GM23338 (cell line): ENCODE measurements around the gene JAKMIP2. TPM values are rescaled to one million over a fixed set of nuclear protein-coding genes. Genes with fewer than 3 reads are reported as not detected.

Experiments used
- ATAC-seq: fragments of 200-7000 bp; cut with Tn5 transposase; 3 replicates; pipeline ENCODE4 v1.9.1; 2020
- DNase-seq: peaks from one replicate; pipeline ENCODE4 v3.0.0-alpha.2; 2015; ENCODE audit warnings: low spot score
- H2AFZ ChIP-seq: fragments of 200-600 bp; sonication (generic); 2 replicates; pipeline ENCODE4 v1.8.0; 2016; ENCODE audit warnings: antibody characterized with exemption, mild to moderate bottlenecking, moderate library complexity
- H3F3A ChIP-seq: fragments of 200-600 bp; sonication (generic); replicated peaks from 2 replicates; pipeline ENCODE4 v1.8.0; 2017; ENCODE audit warnings: antibody characterized with exemption, mixed run types, low read depth
- H3K27ac ChIP-seq: fragments of 200-600 bp; sonication (generic); 2 replicates; pipeline ENCODE4 v1.6.1; 2016; ENCODE audit warnings: low read depth
- H3K27me3 ChIP-seq: fragments of 200-600 bp; sonication (generic); 2 replicates; pipeline ENCODE4 v1.8.0; 2016; ENCODE audit warnings: mild to moderate bottlenecking, mixed run types, moderate library complexity; ENCODE audit not compliant: insufficient read depth
- H3K36me3 ChIP-seq: fragments of 200-600 bp; sonication (generic); 2 replicates; pipeline ENCODE4 v1.8.0; 2016; ENCODE audit warnings: mild to moderate bottlenecking; ENCODE audit not compliant: insufficient read depth
- H3K4me1 ChIP-seq: fragments of 200-600 bp; sonication (generic); 2 replicates; pipeline ENCODE4 v1.8.0; 2016; ENCODE audit warnings: mild to moderate bottlenecking, moderate library complexity; ENCODE audit not compliant: insufficient read depth
- H3K4me2 ChIP-seq: fragments of 200-600 bp; sonication (generic); 2 replicates; pipeline ENCODE4 v1.7.1; 2017; ENCODE audit warnings: mixed run types
- H3K4me3 ChIP-seq: fragments of 200-600 bp; sonication (generic); 2 replicates; pipeline ENCODE4 v1.6.1; 2016; ENCODE audit warnings: mixed run types
- H3K79me2 ChIP-seq: fragments of 200-600 bp; sonication (generic); replicated peaks from 2 replicates; pipeline ENCODE4 v1.8.0; 2017; ENCODE audit warnings: mild to moderate bottlenecking; ENCODE audit not compliant: insufficient read depth
- H3K9me2 ChIP-seq: fragments of 200-600 bp; sonication (generic); 2 replicates; pipeline ENCODE4 v1.8.0; 2017; ENCODE audit not compliant: insufficient read depth
- H4K20me1 ChIP-seq: fragments of 200-600 bp; sonication (generic); replicated peaks from 2 replicates; pipeline ENCODE4 v1.8.0; 2017; ENCODE audit warnings: mild to moderate bottlenecking; ENCODE audit not compliant: insufficient read depth
- H3K27ac Mint-ChIP-seq: 2 replicates; pipeline ENCODE4 v1.8.0; 2020; ENCODE audit warnings: inconsistent platforms, mild to moderate bottlenecking, moderate library complexity, mixed read lengths
- H3K27me3 Mint-ChIP-seq: 3 replicates; pipeline ENCODE4 v1.8.0; 2022; ENCODE audit warnings: low read depth, mild to moderate bottlenecking, moderate library complexity, mixed read lengths, inconsistent platforms; ENCODE audit not compliant: insufficient read depth, poor library complexity
- H3K36me3 Mint-ChIP-seq: 3 replicates; pipeline ENCODE4 v1.8.0; 2021; ENCODE audit warnings: low read depth, mild to moderate bottlenecking, inconsistent platforms, moderate library complexity, mixed read lengths
- H3K4me1 Mint-ChIP-seq: 3 replicates; pipeline ENCODE4 v1.8.0; 2020; ENCODE audit warnings: mild to moderate bottlenecking, inconsistent platforms, mixed read lengths
- H3K4me3 Mint-ChIP-seq: 3 replicates; pipeline ENCODE4 v1.8.0; 2021; ENCODE audit warnings: moderate library complexity, mild to moderate bottlenecking, inconsistent platforms, mixed read lengths
- H3K9me3 Mint-ChIP-seq: 3 replicates; pipeline ENCODE4 v1.8.0; 2020; ENCODE audit warnings: moderate library complexity, mild to moderate bottlenecking, inconsistent platforms, mixed read lengths
- CREB1 ChIP-seq: fragments of 250-450 bp; sonication (Bioruptor Pico); IDR thresholded peaks from 2 replicates; pipeline ENCODE4 v1.5.0; 2020; ENCODE audit warnings: low read depth, mild to moderate bottlenecking, moderate library complexity
- EZH2 ChIP-seq: fragments of 200-600 bp; sonication (generic); IDR thresholded peaks from one replicate; pipeline ENCODE4 v1.8.0; 2017; ENCODE audit warnings: antibody characterized with exemption, mild to moderate bottlenecking, low read depth; ENCODE audit not compliant: unreplicated experiment
- EZH2phosphoT487 ChIP-seq: fragments of 200-600 bp; sonication (generic); IDR thresholded peaks from one replicate; pipeline ENCODE4 v1.8.1; 2018; ENCODE audit warnings: antibody characterized with exemption; ENCODE audit not compliant: unreplicated experiment
- JUNB ChIP-seq: IDR thresholded peaks from one replicate; pipeline ENCODE4 v1.6.1; 2016; ENCODE audit warnings: antibody characterized with exemption; ENCODE audit not compliant: unreplicated experiment
- NANOG ChIP-seq: IDR thresholded peaks from 2 replicates; pipeline ENCODE4 v1.6.1; 2016; ENCODE audit warnings: antibody characterized with exemption, borderline replicate concordance
- POLR2AphosphoS5 ChIP-seq: IDR thresholded peaks from 2 replicates; pipeline ENCODE4 v1.6.1; 2016; ENCODE audit warnings: antibody characterized with exemption, low read depth
- STAT1 ChIP-seq: IDR thresholded peaks from one replicate; pipeline ENCODE4 v1.6.1; 2016; ENCODE audit warnings: antibody characterized with exemption; ENCODE audit not compliant: unreplicated experiment
- ZNF114 ChIP-seq: fragments of 250-450 bp; sonication (Bioruptor Pico); IDR thresholded peaks from 2 replicates; pipeline ENCODE4 v1.5.0; 2020; ENCODE audit warnings: mild to moderate bottlenecking, moderate library complexity
- ZNF331 ChIP-seq: fragments of 250-450 bp; sonication (Bioruptor Pico); IDR thresholded peaks from 2 replicates; pipeline ENCODE4 v1.5.0; 2020; ENCODE audit warnings: low read depth, mild to moderate bottlenecking, moderate library complexity
- polyA plus RNA-seq: library from polyadenylated mRNA; unstranded; fragments of >200 nt; fragmentation: Nextera tagmentation; extraction: Ambion mirVana; gene quantifications from 2 replicates; pipeline ENCODE4 v1.2.1, GENCODE V29; 2016
- total RNA-seq: library from RNA; depleted of rRNA; stranded (reverse); fragments of >200 nt; shearing (Covaris generic); gene quantifications from 2 replicates; pipeline ENCODE4 v1.2.3, GENCODE V29; 2014
- TF ChIP-seq, protein P1 (sequence below), 2 experiments: fragments of 200-600 bp in 1 of 2; sonication (generic) in 1 of 2; conservative IDR thresholded peaks; 2 replicates each; pipeline versions ENCODE4 v1.5.1 to v1.6.1; 2016 to 2017; ENCODE audit warnings: antibody characterized with exemption in 2 of 2, low read depth in 2 of 2, mild to moderate bottlenecking in 2 of 2, moderate library complexity in 1 of 2
- TF ChIP-seq, protein P2 (sequence below): fragments of 250-450 bp; sonication (Bioruptor Pico); IDR thresholded peaks from 2 replicates; pipeline ENCODE4 v1.5.0; 2020; ENCODE audit warnings: mild to moderate bottlenecking, moderate library complexity
- TF ChIP-seq, protein P3 (sequence below): IDR thresholded peaks from 2 replicates; pipeline ENCODE4 v1.6.1; 2016; ENCODE audit warnings: antibody characterized with exemption
- TF ChIP-seq, protein P4 (sequence below): IDR thresholded peaks from one replicate; pipeline ENCODE4 v1.6.1; 2018; ENCODE audit warnings: antibody characterized with exemption; ENCODE audit not compliant: unreplicated experiment

JAKMIP2 gene
- total and polyA plus RNA-seq, 2 experiments from 2014 or later = 20.5 to 27.2 TPM

DNA sequence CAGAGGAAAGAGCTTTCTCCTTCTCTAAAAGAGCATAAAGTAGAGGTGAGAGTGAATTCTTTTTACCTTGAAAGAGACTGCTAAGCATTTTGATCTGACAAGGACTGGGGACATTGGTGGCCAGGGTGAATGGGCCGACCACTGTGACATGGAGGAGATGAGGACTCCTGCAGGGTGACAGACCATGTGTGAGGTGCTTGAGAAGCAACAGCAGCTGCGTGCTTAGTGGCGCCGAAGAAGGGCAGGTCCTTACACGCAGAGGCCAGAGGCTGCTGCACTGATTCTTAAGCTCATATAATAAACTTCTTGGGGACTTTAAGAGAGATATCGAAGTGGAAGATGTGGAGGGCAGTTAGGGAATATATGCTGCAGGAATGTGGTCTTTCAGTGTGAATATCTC lies 8.7 kb upstream of the JAKMIP2 start:
- H3K27ac Mint-ChIP-seq = no peak overlapping the region
- H2AFZ ChIP-seq = peak overlapping the region; percentile 91; the same call in 1 of the 2 replicates
- H3K27me3 Mint-ChIP-seq = no peaks in the 10 kb centered on the region
- no peaks in the 10 kb centered on the region for H3K27me3 ChIP-seq
- H3K9me2 ChIP-seq = no peaks in the 10 kb centered on the region
- no peaks in the 10 kb centered on the region for H3K9me3 Mint-ChIP-seq
- TF ChIP-seq, protein P1, sequence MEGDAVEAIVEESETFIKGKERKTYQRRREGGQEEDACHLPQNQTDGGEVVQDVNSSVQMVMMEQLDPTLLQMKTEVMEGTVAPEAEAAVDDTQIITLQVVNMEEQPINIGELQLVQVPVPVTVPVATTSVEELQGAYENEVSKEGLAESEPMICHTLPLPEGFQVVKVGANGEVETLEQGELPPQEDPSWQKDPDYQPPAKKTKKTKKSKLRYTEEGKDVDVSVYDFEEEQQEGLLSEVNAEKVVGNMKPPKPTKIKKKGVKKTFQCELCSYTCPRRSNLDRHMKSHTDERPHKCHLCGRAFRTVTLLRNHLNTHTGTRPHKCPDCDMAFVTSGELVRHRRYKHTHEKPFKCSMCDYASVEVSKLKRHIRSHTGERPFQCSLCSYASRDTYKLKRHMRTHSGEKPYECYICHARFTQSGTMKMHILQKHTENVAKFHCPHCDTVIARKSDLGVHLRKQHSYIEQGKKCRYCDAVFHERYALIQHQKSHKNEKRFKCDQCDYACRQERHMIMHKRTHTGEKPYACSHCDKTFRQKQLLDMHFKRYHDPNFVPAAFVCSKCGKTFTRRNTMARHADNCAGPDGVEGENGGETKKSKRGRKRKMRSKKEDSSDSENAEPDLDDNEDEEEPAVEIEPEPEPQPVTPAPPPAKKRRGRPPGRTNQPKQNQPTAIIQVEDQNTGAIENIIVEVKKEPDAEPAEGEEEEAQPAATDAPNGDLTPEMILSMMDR (conservative IDR thresholded peaks at IDR 0.05; ENCODE audit: low read depth in 2 of 2) = no peak
- TF ChIP-seq NANOG (no peak), JUNB (no peak), EZH2 (no peak), EZH2phosphoT487 (no peak), POLR2AphosphoS5 (no peak), ZNF331 (no peak), ZNF114 (CRISPR knock-in tag) (no peak), STAT1 (no peak), CREB1 (CRISPR knock-in tag) (no peak)
- TF ChIP-seq, protein P2, sequence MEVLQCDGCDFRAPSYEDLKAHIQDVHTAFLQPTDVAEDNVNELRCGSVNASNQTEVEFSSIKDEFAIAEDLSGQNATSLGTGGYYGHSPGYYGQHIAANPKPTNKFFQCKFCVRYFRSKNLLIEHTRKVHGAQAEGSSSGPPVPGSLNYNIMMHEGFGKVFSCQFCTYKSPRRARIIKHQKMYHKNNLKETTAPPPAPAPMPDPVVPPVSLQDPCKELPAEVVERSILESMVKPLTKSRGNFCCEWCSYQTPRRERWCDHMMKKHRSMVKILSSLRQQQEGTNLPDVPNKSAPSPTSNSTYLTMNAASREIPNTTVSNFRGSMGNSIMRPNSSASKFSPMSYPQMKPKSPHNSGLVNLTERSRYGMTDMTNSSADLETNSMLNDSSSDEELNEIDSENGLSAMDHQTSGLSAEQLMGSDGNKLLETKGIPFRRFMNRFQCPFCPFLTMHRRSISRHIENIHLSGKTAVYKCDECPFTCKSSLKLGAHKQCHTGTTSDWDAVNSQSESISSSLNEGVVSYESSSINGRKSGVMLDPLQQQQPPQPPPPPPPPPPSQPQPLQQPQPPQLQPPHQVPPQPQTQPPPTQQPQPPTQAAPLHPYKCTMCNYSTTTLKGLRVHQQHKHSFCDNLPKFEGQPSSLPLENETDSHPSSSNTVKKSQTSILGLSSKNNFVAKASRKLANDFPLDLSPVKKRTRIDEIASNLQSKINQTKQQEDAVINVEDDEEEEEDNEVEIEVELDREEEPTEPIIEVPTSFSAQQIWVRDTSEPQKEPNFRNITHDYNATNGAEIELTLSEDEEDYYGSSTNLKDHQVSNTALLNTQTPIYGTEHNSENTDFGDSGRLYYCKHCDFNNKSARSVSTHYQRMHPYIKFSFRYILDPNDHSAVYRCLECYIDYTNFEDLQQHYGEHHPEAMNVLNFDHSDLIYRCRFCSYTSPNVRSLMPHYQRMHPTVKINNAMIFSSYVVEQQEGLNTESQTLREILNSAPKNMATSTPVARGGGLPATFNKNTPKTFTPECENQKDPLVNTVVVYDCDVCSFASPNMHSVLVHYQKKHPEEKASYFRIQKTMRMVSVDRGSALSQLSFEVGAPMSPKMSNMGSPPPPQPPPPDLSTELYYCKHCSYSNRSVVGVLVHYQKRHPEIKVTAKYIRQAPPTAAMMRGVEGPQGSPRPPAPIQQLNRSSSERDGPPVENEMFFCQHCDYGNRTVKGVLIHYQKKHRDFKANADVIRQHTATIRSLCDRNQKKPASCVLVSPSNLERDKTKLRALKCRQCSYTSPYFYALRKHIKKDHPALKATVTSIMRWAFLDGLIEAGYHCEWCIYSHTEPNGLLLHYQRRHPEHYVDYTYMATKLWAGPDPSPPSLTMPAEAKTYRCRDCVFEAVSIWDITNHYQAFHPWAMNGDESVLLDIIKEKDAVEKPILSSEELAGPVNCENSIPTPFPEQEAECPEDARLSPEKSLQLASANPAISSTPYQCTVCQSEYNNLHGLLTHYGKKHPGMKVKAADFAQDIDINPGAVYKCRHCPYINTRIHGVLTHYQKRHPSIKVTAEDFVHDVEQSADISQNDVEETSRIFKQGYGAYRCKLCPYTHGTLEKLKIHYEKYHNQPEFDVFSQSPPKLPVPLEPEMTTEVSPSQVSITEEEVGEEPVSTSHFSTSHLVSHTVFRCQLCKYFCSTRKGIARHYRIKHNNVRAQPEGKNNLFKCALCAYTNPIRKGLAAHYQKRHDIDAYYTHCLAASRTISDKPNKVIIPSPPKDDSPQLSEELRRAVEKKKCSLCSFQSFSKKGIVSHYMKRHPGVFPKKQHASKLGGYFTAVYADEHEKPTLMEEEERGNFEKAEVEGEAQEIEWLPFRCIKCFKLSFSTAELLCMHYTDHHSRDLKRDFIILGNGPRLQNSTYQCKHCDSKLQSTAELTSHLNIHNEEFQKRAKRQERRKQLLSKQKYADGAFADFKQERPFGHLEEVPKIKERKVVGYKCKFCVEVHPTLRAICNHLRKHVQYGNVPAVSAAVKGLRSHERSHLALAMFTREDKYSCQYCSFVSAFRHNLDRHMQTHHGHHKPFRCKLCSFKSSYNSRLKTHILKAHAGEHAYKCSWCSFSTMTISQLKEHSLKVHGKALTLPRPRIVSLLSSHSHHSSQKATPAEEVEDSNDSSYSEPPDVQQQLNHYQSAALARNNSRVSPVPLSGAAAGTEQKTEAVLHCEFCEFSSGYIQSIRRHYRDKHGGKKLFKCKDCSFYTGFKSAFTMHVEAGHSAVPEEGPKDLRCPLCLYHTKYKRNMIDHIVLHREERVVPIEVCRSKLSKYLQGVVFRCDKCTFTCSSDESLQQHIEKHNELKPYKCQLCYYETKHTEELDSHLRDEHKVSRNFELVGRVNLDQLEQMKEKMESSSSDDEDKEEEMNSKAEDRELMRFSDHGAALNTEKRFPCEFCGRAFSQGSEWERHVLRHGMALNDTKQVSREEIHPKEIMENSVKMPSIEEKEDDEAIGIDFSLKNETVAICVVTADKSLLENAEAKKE (CRISPR knock-in tag) = no peak
- TF ChIP-seq, protein P3, sequence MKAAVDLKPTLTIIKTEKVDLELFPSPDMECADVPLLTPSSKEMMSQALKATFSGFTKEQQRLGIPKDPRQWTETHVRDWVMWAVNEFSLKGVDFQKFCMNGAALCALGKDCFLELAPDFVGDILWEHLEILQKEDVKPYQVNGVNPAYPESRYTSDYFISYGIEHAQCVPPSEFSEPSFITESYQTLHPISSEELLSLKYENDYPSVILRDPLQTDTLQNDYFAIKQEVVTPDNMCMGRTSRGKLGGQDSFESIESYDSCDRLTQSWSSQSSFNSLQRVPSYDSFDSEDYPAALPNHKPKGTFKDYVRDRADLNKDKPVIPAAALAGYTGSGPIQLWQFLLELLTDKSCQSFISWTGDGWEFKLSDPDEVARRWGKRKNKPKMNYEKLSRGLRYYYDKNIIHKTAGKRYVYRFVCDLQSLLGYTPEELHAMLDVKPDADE = no peak
- TF ChIP-seq, protein P4, sequence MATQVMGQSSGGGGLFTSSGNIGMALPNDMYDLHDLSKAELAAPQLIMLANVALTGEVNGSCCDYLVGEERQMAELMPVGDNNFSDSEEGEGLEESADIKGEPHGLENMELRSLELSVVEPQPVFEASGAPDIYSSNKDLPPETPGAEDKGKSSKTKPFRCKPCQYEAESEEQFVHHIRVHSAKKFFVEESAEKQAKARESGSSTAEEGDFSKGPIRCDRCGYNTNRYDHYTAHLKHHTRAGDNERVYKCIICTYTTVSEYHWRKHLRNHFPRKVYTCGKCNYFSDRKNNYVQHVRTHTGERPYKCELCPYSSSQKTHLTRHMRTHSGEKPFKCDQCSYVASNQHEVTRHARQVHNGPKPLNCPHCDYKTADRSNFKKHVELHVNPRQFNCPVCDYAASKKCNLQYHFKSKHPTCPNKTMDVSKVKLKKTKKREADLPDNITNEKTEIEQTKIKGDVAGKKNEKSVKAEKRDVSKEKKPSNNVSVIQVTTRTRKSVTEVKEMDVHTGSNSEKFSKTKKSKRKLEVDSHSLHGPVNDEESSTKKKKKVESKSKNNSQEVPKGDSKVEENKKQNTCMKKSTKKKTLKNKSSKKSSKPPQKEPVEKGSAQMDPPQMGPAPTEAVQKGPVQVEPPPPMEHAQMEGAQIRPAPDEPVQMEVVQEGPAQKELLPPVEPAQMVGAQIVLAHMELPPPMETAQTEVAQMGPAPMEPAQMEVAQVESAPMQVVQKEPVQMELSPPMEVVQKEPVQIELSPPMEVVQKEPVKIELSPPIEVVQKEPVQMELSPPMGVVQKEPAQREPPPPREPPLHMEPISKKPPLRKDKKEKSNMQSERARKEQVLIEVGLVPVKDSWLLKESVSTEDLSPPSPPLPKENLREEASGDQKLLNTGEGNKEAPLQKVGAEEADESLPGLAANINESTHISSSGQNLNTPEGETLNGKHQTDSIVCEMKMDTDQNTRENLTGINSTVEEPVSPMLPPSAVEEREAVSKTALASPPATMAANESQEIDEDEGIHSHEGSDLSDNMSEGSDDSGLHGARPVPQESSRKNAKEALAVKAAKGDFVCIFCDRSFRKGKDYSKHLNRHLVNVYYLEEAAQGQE = no peak
- H3K4me1 Mint-ChIP-seq = no peaks in the 10 kb centered on the region
- H3K79me2 ChIP-seq = no peaks in the 10 kb centered on the region
- no peaks in the 10 kb centered on the region for H3K36me3 ChIP-seq
- H4K20me1 ChIP-seq = no peaks in the 10 kb centered on the region
- H3K4me1 ChIP-seq = no peaks in the 10 kb centered on the region
- H3K27ac ChIP-seq = no peak overlapping the region
- H3K4me2 ChIP-seq = no peak overlapping the region
- no peak overlapping the region for H3K4me3 ChIP-seq
- no peak for DNase-seq
- H3K4me3 Mint-ChIP-seq = no peak overlapping the region
- H3F3A ChIP-seq = no peaks in the 10 kb centered on the region
- no peaks in the 10 kb centered on the region for H3K36me3 Mint-ChIP-seq
- ATAC-seq = no peak
